RWPE2 (cell line): ENCODE data around the gene BRSK2.
A peak's percentile ranks its signal among the peaks of the same experiment; 100 is the strongest.
"Not testable (repeated sequence)": the region's sequence is repeated elsewhere in the genome, so short reads cannot be mapped to it uniquely, and the experiment has no call there.

Source experiments
- ATAC-seq: fragments of 200-7000 bp; cut with Tn5 transposase; 3 replicates; pipeline ENCODE4 v1.9.1; 2021; ENCODE audit warnings: low read depth
- DNase-seq: peaks from one replicate; pipeline ENCODE4 v3.0.0-alpha.2; 2020; ENCODE audit warnings: low spot score
- H3K27ac ChIP-seq: fragments of 450-650 bp; 2 replicates; pipeline ENCODE4 v1.5.1; 2017; ENCODE audit warnings: mild to moderate bottlenecking; ENCODE audit not compliant: poor library complexity, severe bottlenecking
- H3K27me3 ChIP-seq: fragments of 250-450 bp; sonication (Bioruptor Pico); 2 replicates; pipeline ENCODE4 v1.5.1; 2021; ENCODE audit warnings: mild to moderate bottlenecking, moderate library complexity; ENCODE audit not compliant: insufficient read depth, poor library complexity, severe bottlenecking
- H3K36me3 ChIP-seq: fragments of 250-450 bp; sonication (Bioruptor Pico); 2 replicates; pipeline ENCODE4 v1.5.1; 2020; ENCODE audit warnings: low read depth, mild to moderate bottlenecking, moderate library complexity
- H3K4me1 ChIP-seq: fragments of 250-450 bp; sonication (Bioruptor Pico); 2 replicates; pipeline ENCODE4 v1.5.1; 2021; ENCODE audit warnings: mild to moderate bottlenecking, moderate library complexity; ENCODE audit not compliant: insufficient read depth, poor library complexity, severe bottlenecking
- H3K4me3 ChIP-seq: fragments of 250-450 bp; sonication (Bioruptor Pico); 2 replicates; pipeline ENCODE4 v1.5.1; 2021; ENCODE audit warnings: mild to moderate bottlenecking, moderate library complexity; ENCODE audit not compliant: severe bottlenecking
- H3K9me3 ChIP-seq: fragments of 250-450 bp; sonication (Bioruptor Pico); 2 replicates; pipeline ENCODE4 v1.5.1; 2021; ENCODE audit warnings: mild to moderate bottlenecking, moderate library complexity; ENCODE audit not compliant: severe bottlenecking
- TF ChIP-seq, protein P1 (sequence below): fragments of 450-650 bp; IDR thresholded peaks from one replicate; pipeline ENCODE4 v1.5.1; 2017; ENCODE audit warnings: mild to moderate bottlenecking, moderate library complexity; ENCODE audit not compliant: poor library complexity, severe bottlenecking

The BRSK2 gene

GRCh38 chr11:1389932-1390568, at the start of gene BRSK2:
Gene BRSK2, plus strand, starts transcription at chr11:1389934. Its CDS starts 351 bp downstream, at chr11:1390285.
- H3K9me3 ChIP-seq: no peaks in the 10 kb centered on the region
- no peak within 1 kb of the TSS for H3K27ac ChIP-seq
- TF ChIP-seq, protein P1, sequence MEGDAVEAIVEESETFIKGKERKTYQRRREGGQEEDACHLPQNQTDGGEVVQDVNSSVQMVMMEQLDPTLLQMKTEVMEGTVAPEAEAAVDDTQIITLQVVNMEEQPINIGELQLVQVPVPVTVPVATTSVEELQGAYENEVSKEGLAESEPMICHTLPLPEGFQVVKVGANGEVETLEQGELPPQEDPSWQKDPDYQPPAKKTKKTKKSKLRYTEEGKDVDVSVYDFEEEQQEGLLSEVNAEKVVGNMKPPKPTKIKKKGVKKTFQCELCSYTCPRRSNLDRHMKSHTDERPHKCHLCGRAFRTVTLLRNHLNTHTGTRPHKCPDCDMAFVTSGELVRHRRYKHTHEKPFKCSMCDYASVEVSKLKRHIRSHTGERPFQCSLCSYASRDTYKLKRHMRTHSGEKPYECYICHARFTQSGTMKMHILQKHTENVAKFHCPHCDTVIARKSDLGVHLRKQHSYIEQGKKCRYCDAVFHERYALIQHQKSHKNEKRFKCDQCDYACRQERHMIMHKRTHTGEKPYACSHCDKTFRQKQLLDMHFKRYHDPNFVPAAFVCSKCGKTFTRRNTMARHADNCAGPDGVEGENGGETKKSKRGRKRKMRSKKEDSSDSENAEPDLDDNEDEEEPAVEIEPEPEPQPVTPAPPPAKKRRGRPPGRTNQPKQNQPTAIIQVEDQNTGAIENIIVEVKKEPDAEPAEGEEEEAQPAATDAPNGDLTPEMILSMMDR: no peak
- no peak for DNase-seq
- ATAC-seq: no peak
- H3K27me3 ChIP-seq: peaks cover 18% of the 10 kb centered on the region
- H3K36me3 ChIP-seq: no peaks in the 10 kb centered on the region
- peak within 1 kb of the TSS; percentile 29 for H3K4me3 ChIP-seq
- no peaks in the 10 kb centered on the region for H3K4me1 ChIP-seq

GRCh38 chr11:1340111-1340510, 49.6 kb upstream of the BRSK2 start:
- H3K4me1 ChIP-seq: peaks cover 6% of the 10 kb centered on the region
- H3K27ac ChIP-seq: no peak overlapping the region
- TF ChIP-seq, protein P1: no peak
- DNase-seq: no peak
- H3K36me3 ChIP-seq: no peaks in the 10 kb centered on the region
- no peaks in the 10 kb centered on the region for H3K9me3 ChIP-seq
- H3K27me3 ChIP-seq: no peaks in the 10 kb centered on the region
- no peak overlapping the region for H3K4me3 ChIP-seq
- ATAC-seq: no peak

DNA sequence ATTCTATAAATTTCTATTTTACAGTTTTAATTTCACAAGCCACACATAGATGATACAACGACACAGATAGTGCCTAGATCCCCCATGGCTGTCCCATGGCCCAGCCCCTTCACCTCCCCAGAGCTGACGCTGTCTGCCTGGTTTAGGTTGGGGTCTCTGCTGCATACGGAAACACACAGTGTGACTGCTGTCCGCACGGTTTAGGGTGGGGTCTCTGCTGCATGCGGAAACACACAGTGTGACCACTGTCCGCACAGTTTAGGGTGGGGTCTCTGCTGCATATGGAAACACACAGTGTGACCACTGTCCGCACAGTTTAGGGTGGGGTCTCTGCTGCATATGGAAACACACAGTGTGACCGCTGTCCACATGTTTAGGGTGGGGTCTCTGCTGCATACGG, 48.5 kb upstream of the BRSK2 start:
- H3K36me3 ChIP-seq, H3K27me3 ChIP-seq, H3K9me3 ChIP-seq, H3K4me1 ChIP-seq, ATAC-seq, H3K4me3 ChIP-seq, H3K27ac ChIP-seq, DNase-seq: not testable (repeated sequence)

DNA sequence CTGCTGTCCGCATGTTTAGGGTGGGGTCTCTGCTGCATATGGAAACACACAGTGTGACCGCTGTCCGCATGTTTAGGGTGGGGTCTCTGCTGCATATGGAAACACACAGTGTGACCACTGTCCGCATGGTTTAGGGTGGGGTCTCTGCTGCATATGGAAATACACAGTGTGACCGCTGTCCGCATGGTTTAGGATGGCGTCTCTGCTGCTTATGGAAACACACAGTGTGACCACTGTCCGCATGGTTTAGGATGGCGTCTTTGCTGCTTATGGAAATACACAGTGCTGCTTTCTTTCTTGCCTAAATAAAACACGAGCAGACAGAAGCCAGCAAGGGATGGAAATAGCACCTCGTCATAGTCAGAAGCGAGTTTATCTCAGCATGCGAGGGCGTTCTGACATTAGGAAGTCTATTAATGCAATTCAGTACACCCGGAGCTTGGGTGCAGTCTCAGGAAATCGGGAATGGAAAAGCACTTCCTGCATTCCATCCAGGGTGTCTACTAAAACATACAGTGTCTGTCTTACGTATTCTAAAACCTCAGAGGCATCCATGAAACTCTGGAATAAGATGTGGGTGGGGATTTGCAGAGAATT, 47.7 kb upstream of the BRSK2 start:
- no peak for DNase-seq

DNA sequence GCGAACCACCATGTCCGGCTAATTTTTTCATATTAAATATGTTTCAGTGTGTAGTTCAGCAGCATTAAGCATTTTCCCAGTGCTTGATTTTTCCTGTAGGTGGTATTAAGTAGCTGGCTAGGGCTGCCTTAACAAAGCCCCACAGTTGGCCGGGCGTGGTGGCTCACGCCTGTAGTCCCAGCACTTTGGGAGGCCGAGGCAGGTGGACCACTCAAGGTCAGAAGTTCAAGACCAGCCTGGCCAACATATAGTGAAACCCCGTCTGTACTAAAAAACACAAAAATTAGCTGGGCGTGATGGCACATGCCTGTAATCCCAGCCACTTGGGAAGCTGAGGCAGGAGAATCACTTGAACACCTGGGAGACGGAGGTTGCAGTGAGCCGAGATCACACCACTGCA, 46.8 kb upstream of the BRSK2 start:
- Histone ChIP-seq H3K36me3 (no peaks in the 10 kb centered on the region), H3K4me1 (no peaks in the 10 kb centered on the region), H3K9me3 (no peaks in the 10 kb centered on the region), H3K27me3 (no peaks in the 10 kb centered on the region), H3K27ac (no peak overlapping the region), H3K4me3 (no peak overlapping the region)
- DNase-seq (no peak), ATAC-seq (no peak)
- TF ChIP-seq, protein P1: no peak

More for the DNA sequence above, 47.7 kb upstream of the BRSK2 start:
- TF ChIP-seq, protein P1: no peak
- H3K27ac ChIP-seq: no peak overlapping the region
- no peaks in the 10 kb centered on the region for H3K27me3 ChIP-seq
- H3K9me3 ChIP-seq: no peaks in the 10 kb centered on the region
- no peaks in the 10 kb centered on the region for H3K36me3 ChIP-seq
- no peak; the same call in 2 of the 3 replicates for ATAC-seq
- H3K4me1 ChIP-seq: no peaks in the 10 kb centered on the region
- no peak overlapping the region for H3K4me3 ChIP-seq
